Measurements from ENCODE around the gene TNFSF12. TPM values are rescaled to one million over a fixed set of nuclear protein-coding genes. Genes with fewer than 3 reads are reported as not detected.

Gene TNFSF12
- total RNA-seq, 4 donors from 2014 or later: 9.9 to 31.7 (median 20.9) TPM

- intact Hi-C loops (cut with DNase I; ENCODE audit: low total_unique reads): no loop called here
- no peak for DNase-seq (ENCODE audit: low spot score in 2 of 2)
- no peak overlapping the region for H3K4me3 ChIP-seq (ENCODE audit: low read depth, poor library complexity, severe bottlenecking)
- TF ChIP-seq POLR2A (IDR thresholded peaks at IDR 0.05): no peak
- TF ChIP-seq CTCF (IDR thresholded peaks at IDR 0.05): no peak
- 88 to 90% methylated on average over 20 of the region's 20 CpGs for WGBS, 2 donors
These were observed 35.9 kb upstream of the TNFSF12 start for GRCh38 chr17:7512824-7513540.

- DNase-seq (ENCODE audit: low spot score in 2 of 2): no peak
- H3K4me3 ChIP-seq (ENCODE audit: low read depth, poor library complexity, severe bottlenecking): no peak overlapping the region
- intact Hi-C loops (cut with DNase I; ENCODE audit: low total_unique reads): no loop called here
These were observed 34.9 kb upstream of the TNFSF12 start for GRCh38 chr17:7513850-7514419.

GRCh38 chr17:7515911-7516610 is 32.8 kb upstream of the TNFSF12 start:
- 90 to 92% methylated on average over 13 of the region's 13 CpGs for WGBS, 2 donors
- no peak overlapping the region for H3K4me3 ChIP-seq (ENCODE audit: low read depth, poor library complexity, severe bottlenecking)
- intact Hi-C loops (cut with DNase I; ENCODE audit: low total_unique reads): no loop called here
- TF ChIP-seq CTCF (IDR thresholded peaks at IDR 0.05): no peak
- no peak for TF ChIP-seq POLR2A (IDR thresholded peaks at IDR 0.05)
- no peak for DNase-seq (ENCODE audit: low spot score in 2 of 2)

More at GRCh38 chr17:7513850-7514419, 34.9 kb upstream of the TNFSF12 start:
- whole genome bisulfite sequencing, 2 donors: 42 to 45% methylated on average over 17 of the region's 17 CpGs
- TF ChIP-seq POLR2A (IDR thresholded peaks at IDR 0.05) (no peak), CTCF (IDR thresholded peaks at IDR 0.05) (no peak)

GRCh38 chr17:7523033-7523432 is 25.8 kb upstream of the TNFSF12 start:
- 50 to 51% methylated on average over 10 of the region's 10 CpGs for WGBS, 2 donors
- intact Hi-C loops (cut with DNase I; ENCODE audit: low total_unique reads): no loop called here
- no peak overlapping the region for H3K4me3 ChIP-seq (ENCODE audit: low read depth, poor library complexity, severe bottlenecking)
- TF ChIP-seq CTCF (IDR thresholded peaks at IDR 0.05): no peak
- no peak for TF ChIP-seq POLR2A (IDR thresholded peaks at IDR 0.05)
- DNase-seq (ENCODE audit: low spot score in 2 of 2): no peak

GRCh38 chr17:7528842-7529241 is 20.0 kb upstream of the TNFSF12 start:
- DNase-seq (ENCODE audit: low spot score in 2 of 2): no peak
- TF ChIP-seq POLR2A (IDR thresholded peaks at IDR 0.05) (no peak), CTCF (IDR thresholded peaks at IDR 0.05) (no peak)
- no peak overlapping the region for H3K4me3 ChIP-seq (ENCODE audit: low read depth, poor library complexity, severe bottlenecking)
- intact Hi-C loops (cut with DNase I; ENCODE audit: low total_unique reads): no loop called here

Measured in lower leg skin (tissue), 4 donors.